Stimulated activated CD4-positive, alpha-beta T cell treated with anti-CD3 and anti-CD28 coated beads, Interleukin-12 subunit alpha, Interleukin-12 subunit beta, amount 100 ng/mL, for 4 hours (primary cell): ENCODE measurements around the gene RNU1-3.
"Not testable (repeated sequence)": the region's sequence is repeated elsewhere in the genome, so short reads cannot be mapped to it uniquely, and the experiment has no call there.

Experiments used
- DNase-seq: peaks from one replicate; pipeline ENCODE4 v3.0.0-alpha.2; 2020

RNU1-3 gene

GRCh38 chr1:16666502-16667413, at the start of gene RNU1-3:
TSS of gene RNU1-3 (minus strand) at chr1:16666948.
- DNase-seq, result not testable (repeated sequence)

DNA sequence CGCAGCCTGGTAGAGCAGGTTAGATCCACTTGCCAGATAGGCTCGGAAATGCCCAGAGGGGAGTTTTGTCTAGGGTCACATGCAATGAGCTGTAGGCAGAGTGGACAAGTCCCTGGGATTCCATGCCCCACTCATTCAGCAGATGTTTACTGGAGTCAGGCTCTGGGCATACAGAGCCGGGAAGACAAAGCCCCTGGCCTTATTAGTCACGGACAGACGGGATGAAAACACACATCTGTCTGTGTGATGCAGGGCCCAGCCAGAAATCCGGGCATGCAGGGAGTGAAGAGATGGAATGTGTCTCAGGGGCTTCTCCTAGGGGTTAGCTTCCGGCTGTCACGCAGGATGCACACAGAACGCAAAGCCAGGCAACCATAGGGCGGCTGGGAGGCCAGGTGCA, 46.7 kb upstream of the RNU1-3 start:
- DNase-seq, result not testable (repeated sequence)

DNA sequence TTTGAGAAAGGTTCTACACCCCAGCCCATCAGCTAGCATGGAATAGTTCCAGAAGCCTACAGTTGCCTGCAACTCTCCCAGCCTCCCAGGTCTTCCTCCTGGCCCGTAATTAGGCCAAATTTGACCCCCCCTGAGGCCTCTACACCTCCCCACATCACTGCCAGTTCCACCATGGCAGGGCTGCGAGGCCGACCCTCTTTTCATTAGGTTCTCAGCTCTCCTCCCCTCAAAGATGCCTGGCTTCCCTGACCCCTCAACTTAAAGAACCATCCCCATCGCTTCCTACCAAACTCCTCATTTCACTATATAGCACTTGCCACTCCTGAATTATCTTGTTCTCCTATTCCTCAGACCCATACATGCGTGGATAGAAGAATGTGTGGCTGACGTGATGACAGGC, 46.2 kb upstream of the RNU1-3 start:
- DNase-seq, result not testable (repeated sequence)

DNA sequence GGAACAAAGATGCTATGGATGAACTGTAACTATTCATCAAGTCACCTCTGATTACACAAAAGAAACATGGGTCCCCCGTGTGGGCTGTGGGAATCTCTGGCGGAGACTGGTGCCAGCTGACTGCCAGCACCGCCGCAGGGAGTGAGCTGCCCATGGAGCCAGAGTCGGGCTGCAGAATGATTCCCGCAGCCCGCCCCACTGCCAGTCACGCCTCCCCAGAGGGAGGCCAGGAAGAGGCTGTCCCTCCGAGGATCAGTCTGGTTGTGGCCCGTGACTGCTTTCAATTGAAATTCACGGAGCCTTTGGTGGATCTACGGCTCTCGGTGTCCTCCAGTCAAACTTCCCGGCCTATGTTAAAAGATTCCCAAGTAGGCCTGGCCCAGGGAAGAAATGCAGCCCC, 45.8 kb upstream of the RNU1-3 start:
- DNase-seq, result not testable (repeated sequence)

GRCh38 chr1:16712131-16712530, 45.4 kb upstream of the RNU1-3 start:
- DNase-seq, result not testable (repeated sequence)

GRCh38 chr1:16710618-16711017, 43.9 kb upstream of the RNU1-3 start:
- DNase-seq, result not testable (repeated sequence)

DNA sequence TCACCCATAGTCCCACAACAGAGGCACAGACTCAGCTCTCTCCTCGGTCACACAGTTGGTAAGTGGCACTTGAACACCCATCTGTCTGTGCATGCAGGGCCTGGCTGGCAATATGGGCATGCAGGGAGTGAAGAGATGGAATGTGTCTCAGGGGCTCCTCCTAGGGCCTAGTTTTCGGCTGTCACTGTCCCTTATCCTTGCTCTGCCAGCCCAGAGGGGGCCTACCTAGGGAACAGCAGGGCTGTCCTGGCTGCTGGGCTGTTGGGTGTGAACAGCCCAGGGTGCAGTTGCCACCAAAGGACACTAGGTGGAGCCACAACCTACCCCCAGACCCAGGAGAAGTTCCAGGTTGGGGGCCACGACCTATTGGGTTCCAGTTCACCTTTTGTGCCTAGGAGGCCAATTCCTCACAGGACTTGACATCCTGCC, 42.9 kb upstream of the RNU1-3 start:
- DNase-seq, result not testable (repeated sequence)

DNA sequence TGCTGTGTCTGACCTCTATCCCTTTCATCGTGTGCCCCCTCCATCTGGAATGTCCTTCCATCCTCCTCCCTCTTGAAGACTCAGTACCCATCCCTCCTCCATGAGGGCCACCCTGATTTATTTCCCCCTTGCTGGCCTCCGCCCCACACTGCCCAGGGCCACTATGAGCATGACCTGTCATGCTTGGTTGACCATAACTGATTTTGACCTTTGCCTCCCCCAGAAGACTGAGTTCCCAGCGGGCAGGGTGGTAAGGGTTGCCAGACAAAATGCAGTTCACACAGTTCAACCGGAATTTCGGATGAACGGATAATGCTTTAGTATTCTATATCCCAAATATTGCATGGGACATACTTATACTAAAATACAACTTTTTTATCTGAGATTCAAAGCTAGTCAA, 42.0 kb upstream of the RNU1-3 start:
- DNase-seq, result not testable (repeated sequence)

DNA sequence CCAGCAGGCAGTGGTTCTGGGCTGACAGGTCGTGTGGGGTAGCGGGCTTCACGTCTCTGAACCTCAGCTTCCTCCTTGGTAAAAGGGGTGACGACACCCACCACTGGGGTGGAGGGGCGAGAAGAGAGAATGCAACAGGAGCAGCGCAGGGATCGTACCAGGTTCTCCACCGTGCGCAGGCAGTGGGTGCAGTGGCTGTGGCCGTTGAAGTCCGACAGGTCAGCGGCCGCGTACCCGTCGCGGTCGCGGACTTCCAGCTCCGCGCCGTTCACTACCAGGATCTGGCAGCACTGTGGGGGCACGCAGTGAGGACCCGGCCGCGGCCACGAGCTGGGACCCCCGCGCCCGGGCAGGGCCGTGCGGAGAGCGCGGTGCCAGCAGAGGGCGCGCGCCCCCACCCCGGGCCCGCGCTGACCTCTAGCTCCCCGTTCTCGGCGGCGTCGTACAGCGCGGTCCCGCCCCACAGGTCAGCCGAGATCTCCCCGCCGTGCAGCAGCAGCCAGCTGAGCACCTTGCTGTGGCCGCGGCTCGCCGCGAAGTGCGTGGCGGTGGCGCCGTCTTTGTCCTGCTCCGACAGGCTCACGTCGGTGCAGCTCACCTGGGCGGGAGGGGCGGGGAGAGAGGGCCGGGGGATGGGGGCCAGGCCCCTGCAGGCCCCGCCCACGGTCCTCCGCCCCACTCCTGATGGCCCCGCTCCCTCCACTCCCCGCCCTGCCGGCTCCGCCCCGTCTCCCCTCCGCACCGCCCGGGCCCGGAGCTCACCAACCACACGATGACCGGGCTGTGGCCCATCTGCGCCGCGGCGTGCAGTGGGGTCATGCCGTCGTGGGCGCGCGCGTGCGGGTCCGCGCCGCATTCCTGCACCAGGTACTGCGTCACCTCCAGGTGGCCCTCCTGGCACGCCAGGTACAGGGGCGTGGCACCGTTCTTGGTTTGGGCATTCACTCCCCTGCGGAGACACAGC, 40.7 kb upstream of the RNU1-3 start:
- DNase-seq, result not testable (repeated sequence)

GRCh38 chr1:16706302-16706701, 39.6 kb upstream of the RNU1-3 start:
- DNase-seq, result not testable (repeated sequence)

DNA sequence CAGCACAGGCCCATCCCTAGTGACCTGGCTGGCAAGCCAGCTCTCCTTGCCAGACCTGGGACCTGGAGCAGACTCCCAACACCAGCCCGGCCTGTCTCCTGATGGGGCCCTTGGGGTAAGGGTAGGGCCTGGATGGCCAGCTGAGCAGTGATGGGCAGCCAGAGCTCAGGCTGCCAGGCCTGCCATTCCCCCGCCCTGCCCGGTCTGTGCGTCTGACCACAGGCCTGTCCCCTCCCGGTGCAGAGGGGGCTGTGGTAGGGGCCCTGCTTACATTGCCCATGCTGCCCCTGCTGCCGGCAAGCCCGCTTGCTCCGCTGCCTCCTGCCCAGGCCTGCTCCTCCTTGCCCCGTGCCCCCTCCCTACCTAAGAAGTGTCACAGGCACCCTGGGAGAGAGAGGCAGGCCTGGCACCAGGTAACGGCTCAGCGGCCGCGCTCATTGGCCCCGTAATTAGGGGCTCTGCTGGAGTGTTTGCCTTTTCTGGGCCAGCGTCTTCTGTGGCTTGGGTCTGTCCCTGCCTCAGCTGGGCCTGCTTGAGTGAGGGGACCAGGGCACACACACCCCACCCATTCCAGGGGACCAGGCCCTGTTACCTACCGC, 37.9 kb upstream of the RNU1-3 start:
- not testable (repeated sequence) for DNase-seq

DNA sequence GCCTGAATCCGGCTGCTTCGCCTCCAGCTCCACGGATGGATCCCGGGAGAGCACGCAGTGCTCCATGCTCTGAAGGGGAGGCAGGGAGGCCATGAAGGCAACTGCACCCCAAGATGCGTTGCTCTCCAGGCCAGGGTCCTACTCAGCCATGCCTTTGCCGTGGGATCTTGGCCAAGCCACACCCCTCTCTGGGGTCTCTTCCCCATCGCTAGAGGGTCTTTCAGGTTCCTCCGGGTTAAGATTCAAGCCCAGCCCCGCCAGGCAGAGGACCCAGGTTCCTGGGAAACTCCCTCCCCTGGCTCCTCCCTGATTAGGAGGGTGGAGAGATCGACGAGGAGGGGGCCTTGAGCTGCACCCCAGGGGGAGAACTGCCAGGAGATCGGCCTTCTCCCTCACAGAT, 37.3 kb upstream of the RNU1-3 start:
- not testable (repeated sequence) for DNase-seq

DNA sequence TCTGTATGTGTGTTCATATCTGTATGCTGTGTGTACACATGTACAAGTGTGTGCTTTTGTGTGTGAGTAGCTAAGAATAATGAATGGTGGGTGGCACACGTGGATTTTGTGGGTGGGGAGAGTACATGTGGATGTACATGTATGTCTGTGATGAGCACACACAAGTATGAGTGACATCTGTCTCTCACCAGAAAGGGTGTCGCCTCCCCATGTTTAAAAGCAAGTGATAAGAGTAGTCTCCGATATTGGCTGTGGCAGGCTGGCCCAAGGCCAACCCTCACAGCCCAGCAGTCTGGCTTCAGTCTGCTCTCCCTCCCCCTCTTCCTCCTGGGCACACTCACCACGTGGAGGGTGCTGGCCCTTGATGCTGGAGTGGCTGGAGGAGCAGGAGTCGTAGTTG, 36.9 kb upstream of the RNU1-3 start:
- DNase-seq, result not testable (repeated sequence)

DNA sequence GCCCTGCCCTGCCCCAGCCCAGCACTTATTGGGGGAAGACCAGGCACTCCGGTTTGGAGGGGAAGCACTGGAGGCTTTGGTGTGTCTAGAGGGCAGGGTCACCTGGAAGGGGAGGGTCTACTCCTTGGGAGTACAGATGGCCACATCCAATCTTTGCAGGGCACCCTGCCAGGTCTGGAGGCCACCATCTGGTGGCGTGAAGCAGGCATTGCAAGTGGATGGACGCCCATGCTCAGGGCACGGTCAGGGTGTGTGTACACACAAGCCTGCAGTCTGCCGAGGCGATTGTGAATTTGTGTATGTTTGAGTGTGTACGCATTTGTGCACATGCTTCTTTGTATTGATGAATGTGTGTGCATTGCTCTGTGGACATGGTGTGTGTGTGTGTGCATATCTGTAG, 36.4 kb upstream of the RNU1-3 start:
- not testable (repeated sequence) for DNase-seq

DNA sequence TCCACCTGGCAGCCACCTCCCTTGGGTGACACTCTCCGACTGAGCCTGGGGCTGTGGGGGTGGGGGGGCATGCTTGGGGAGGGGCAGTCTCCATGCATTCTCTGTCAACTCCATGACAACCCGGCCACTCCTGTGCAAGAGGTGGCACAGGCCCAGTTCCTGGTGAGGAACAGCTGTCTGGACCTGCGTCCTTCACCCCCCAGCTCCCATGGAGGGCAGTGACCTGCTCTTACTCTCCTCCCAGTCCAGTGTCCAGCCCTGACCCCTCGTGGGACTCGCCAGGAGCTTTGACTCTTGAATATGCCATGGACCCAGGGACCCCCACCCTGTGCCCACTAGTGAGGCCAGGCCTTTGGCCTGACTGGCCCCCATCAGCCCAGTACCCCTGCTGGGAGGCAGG, 35.5 kb upstream of the RNU1-3 start:
- DNase-seq, result not testable (repeated sequence)

- not testable (repeated sequence) for DNase-seq
Observed at GRCh38 chr1:16701189-16701588, 34.4 kb upstream of the RNU1-3 start.

DNA sequence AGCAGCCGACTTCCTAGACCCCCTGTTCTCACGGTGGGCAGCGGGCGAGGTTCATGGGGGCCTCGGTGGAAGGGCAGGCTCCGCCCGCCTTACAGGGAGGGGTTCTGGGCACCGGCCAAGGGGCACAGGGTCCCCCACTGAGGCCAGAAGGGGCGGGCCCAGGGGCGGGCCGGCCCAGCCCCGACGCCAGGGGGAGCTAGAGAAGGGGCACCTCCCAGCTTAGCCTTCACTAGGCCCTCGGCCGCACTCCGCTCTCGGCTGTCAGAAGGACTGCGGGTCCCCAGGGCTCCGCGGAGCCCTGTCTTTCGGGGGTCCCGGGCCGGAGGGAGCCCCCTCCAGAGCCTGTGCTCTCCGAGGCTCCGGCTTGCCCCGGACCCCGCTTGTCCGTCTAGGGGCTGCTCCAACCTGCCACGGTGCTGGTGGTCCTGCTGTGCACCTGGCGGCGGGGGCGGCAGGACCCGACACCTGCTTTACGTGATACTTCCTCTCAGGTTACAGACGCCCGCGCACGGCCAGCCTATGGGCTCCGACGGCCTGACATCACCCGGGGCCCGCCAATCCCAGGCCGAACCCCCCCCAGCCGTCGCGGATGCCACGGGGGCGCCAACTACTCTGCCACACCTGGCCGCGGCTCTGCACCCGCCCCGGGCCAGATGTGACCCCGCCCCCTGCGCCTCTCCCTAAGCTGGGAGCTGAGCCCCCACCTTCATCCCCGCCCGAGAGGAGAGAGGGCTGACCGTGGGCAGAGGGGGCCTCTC, 33.6 kb upstream of the RNU1-3 start:
- not testable (repeated sequence) for DNase-seq

- DNase-seq, result not testable (repeated sequence)
Observed at GRCh38 chr1:16699440-16699839, 32.7 kb upstream of the RNU1-3 start.

GRCh38 chr1:16697152-16697551, 30.4 kb upstream of the RNU1-3 start:
- not testable (repeated sequence) for DNase-seq

DNA sequence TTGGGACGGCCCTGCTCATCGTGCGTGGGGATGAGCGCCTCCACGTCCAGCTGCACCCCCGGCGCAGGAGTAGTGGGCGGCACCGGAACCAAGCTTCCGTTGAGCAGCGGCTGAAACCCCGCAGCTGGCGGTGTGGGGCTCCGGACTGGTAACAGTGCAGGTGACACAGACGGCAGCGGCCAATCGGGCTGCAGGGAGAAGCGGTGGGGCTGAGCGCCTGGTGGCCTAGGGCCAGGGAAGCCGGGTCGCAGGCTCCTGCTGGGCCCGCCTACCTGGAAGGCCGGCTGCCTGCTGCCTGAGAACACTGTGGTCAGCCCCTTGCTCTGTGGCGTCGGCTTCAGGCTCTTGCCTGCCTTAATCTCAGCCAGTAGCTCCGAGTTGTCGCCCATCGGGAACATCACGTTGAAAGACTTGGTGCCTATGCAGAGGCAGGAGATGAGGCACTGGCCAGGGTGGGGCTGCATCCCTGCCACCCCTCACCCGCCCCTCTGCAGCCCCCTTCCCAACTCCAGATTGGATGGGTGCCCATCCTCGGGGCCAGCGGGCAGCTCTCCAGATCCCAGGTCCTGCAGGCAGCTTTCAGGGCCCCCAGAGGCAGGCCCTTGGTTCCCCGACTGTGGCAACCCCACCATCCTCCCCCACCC, 29.9 kb upstream of the RNU1-3 start:
- DNase-seq, result not testable (repeated sequence)

- DNase-seq, result not testable (repeated sequence)
Observed at GRCh38 chr1:16694308-16694702, 27.6 kb upstream of the RNU1-3 start.
